ENCODE measurements around the gene WRAP53. TPM values are rescaled to one million over a fixed set of nuclear protein-coding genes. Genes with fewer than 3 reads are reported as not detected.

WRAP53 gene
- polyA plus RNA-seq, 3 donors, result 6.3 to 9.8 (median 9.1) TPM

DNA sequence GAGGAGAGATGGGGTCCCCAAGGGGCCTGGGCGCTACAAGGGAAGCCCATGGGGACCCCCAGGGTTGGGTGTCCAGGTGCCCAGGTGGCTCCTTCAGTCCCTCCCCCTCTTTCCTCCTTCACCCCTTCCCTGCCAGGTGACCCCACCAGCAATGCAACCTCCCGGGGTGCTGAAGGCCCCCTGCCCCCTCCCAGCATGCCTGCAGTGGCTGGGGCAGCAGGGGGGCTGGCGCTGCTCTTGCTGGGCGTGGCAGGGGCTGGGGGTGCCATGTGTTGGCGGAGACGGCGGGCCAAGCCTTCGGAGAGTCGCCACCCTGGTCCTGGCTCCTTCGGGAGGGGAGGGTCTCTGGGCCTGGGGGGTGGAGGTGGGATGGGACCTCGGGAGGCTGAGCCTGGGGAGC is 20.8 kb downstream of the WRAP53 start:
- Mint-ChIP-seq H3K4me1 (peaks cover 30% of the 10 kb centered on the region), H3K27ac (no peak overlapping the region), H3K4me3 (no peak overlapping the region), H3K9me3 (peaks cover 0 to 18% (median 6%) of the 10 kb centered on the region in 7 donors), H3K27me3 (ENCODE audit: low read depth in 3 of 3) (peaks cover 41 to 81% (median 54%) of the 10 kb centered on the region in 3 donors), H3K36me3 (peaks cover 7 to 9% of the 10 kb centered on the region in 2 donors)
- Histone ChIP-seq H3K27ac (ENCODE audit: low read depth in 1 of 2, low read length in 2 of 2) (no peak overlapping the region), H3K4me3 (replicated peaks in 1 of 3; ENCODE audit: low read depth in 2 of 3, low read length in 3 of 3) (no peak overlapping the region), H3K79me2 (ENCODE audit: insufficient read depth, low read length) (no peaks in the 10 kb centered on the region), H3K9me3 (replicated peaks in 1 of 2; ENCODE audit: control insufficient read depth in 1 of 2, insufficient read depth in 1 of 2, low read length in 2 of 2) (peaks cover 0 to 8% of the 10 kb centered on the region in 2 donors), H3K9ac (ENCODE audit: insufficient read depth, low read length, poor library complexity, severe bottlenecking) (no peak overlapping the region), H3K27me3 (ENCODE audit: control insufficient read depth in 2 of 2, insufficient read depth in 2 of 2, low read length in 2 of 2) (peaks cover 25 to 55% of the 10 kb centered on the region in 2 donors), H3K36me3 (replicated peaks in 1 of 2; ENCODE audit: control insufficient read depth in 1 of 2, insufficient read depth in 2 of 2, low read length in 2 of 2) (no peaks in the 10 kb centered on the region), H3K4me1 (ENCODE audit: control insufficient read depth in 1 of 2, insufficient read depth in 2 of 2, low read length in 2 of 2) (peaks cover 11 to 23% of the 10 kb centered on the region in 2 donors), H2AFZ (ENCODE audit: insufficient read depth, low read depth, low read length, poor library complexity, severe bottlenecking) (no peak overlapping the region), H4K20me1 (ENCODE audit: insufficient read depth, low read length) (no peaks in the 10 kb centered on the region), H3K4me2 (replicated peaks; ENCODE audit: extremely low read depth, low read length, poor library complexity, severe bottlenecking) (no peak overlapping the region)
- DNase-seq, result peak in 1 of 3 donors; percentile 5
- intact Hi-C loops (cut with micrococcal nuclease), result no loop called here
- WGBS (ENCODE audit: insufficient coverage), result 92% methylated on average over 3 of the region's 11 CpGs
- TF ChIP-seq, protein P1, sequence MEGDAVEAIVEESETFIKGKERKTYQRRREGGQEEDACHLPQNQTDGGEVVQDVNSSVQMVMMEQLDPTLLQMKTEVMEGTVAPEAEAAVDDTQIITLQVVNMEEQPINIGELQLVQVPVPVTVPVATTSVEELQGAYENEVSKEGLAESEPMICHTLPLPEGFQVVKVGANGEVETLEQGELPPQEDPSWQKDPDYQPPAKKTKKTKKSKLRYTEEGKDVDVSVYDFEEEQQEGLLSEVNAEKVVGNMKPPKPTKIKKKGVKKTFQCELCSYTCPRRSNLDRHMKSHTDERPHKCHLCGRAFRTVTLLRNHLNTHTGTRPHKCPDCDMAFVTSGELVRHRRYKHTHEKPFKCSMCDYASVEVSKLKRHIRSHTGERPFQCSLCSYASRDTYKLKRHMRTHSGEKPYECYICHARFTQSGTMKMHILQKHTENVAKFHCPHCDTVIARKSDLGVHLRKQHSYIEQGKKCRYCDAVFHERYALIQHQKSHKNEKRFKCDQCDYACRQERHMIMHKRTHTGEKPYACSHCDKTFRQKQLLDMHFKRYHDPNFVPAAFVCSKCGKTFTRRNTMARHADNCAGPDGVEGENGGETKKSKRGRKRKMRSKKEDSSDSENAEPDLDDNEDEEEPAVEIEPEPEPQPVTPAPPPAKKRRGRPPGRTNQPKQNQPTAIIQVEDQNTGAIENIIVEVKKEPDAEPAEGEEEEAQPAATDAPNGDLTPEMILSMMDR (IDR thresholded peaks at IDR 0.05), result no peak

DNA sequence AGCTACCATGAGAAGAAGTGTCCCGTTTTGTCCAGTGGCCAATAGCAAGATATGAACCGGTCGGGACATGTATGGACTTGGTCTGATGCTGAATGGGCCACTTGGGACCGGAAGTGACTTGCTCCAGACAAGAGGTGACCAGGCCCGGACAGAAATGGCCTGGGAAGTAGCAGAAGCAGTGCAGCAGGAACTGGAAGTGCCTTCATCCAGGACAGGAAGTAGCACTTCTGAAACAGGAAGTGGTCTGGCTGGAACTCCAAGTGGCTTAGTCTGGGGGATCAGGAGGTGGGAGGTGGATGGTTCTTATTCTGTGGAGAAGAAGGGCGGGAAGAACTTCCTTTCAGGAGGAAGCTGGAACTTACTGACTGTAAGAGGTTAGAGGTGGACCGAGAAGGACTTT is 22.0 kb downstream of the WRAP53 start:
- peak overlapping the region in 1 of 7 donors; percentile 1 for H3K27ac Mint-ChIP-seq
- Histone ChIP-seq H3K4me3 (replicated peaks in 1 of 3; ENCODE audit: low read depth in 2 of 3, low read length in 3 of 3) (no peak overlapping the region), H3K79me2 (ENCODE audit: insufficient read depth, low read length) (no peaks in the 10 kb centered on the region), H3K4me1 (ENCODE audit: control insufficient read depth in 1 of 2, insufficient read depth in 2 of 2, low read length in 2 of 2) (peaks cover 11 to 14% of the 10 kb centered on the region in 2 donors), H3K4me2 (replicated peaks; ENCODE audit: extremely low read depth, low read length, poor library complexity, severe bottlenecking) (no peak overlapping the region), H2AFZ (ENCODE audit: insufficient read depth, low read depth, low read length, poor library complexity, severe bottlenecking) (peak overlapping the region; percentile 21), H3K27me3 (ENCODE audit: control insufficient read depth in 2 of 2, insufficient read depth in 2 of 2, low read length in 2 of 2) (peaks cover 15 to 52% of the 10 kb centered on the region in 2 donors), H3K9ac (ENCODE audit: insufficient read depth, low read length, poor library complexity, severe bottlenecking) (no peak overlapping the region), H4K20me1 (ENCODE audit: insufficient read depth, low read length) (no peaks in the 10 kb centered on the region), H3K9me3 (replicated peaks in 1 of 2; ENCODE audit: control insufficient read depth in 1 of 2, insufficient read depth in 1 of 2, low read length in 2 of 2) (peaks cover 0 to 4% of the 10 kb centered on the region in 2 donors), H3K27ac (ENCODE audit: low read depth in 1 of 2, low read length in 2 of 2) (no peak overlapping the region), H3K36me3 (replicated peaks in 1 of 2; ENCODE audit: control insufficient read depth in 1 of 2, insufficient read depth in 2 of 2, low read length in 2 of 2) (no peaks in the 10 kb centered on the region)
- intact Hi-C loops (cut with micrococcal nuclease), result no loop called here
- peaks cover 0 to 12% (median 5%) of the 10 kb centered on the region in 7 donors for H3K9me3 Mint-ChIP-seq
- H3K4me1 Mint-ChIP-seq, result peaks cover 24% of the 10 kb centered on the region
- peaks cover 36 to 80% (median 48%) of the 10 kb centered on the region in 3 donors for H3K27me3 Mint-ChIP-seq (ENCODE audit: low read depth in 3 of 3)
- H3K36me3 Mint-ChIP-seq, result peaks cover 0 to 3% of the 10 kb centered on the region in 2 donors
- TF ChIP-seq, protein P1 (IDR thresholded peaks at IDR 0.05), result no peak
- 71% methylated on average over 7 of the region's 7 CpGs for WGBS (ENCODE audit: insufficient coverage)
- H3K4me3 Mint-ChIP-seq, result peak overlapping the region in 1 of 2 donors; percentile 68
- peak; percentile 19 to 59 (median 58) for DNase-seq

Measured in CD14-positive monocyte (primary cell).